ENCODE measurements around the gene PCDHGB7.
A peak's percentile ranks its signal among the peaks of the same experiment; 100 is the strongest.
"Not testable (repeated sequence)": the region's sequence is repeated elsewhere in the genome, so short reads cannot be mapped to it uniquely, and the experiment has no call there.

The PCDHGB7 gene

DNA sequence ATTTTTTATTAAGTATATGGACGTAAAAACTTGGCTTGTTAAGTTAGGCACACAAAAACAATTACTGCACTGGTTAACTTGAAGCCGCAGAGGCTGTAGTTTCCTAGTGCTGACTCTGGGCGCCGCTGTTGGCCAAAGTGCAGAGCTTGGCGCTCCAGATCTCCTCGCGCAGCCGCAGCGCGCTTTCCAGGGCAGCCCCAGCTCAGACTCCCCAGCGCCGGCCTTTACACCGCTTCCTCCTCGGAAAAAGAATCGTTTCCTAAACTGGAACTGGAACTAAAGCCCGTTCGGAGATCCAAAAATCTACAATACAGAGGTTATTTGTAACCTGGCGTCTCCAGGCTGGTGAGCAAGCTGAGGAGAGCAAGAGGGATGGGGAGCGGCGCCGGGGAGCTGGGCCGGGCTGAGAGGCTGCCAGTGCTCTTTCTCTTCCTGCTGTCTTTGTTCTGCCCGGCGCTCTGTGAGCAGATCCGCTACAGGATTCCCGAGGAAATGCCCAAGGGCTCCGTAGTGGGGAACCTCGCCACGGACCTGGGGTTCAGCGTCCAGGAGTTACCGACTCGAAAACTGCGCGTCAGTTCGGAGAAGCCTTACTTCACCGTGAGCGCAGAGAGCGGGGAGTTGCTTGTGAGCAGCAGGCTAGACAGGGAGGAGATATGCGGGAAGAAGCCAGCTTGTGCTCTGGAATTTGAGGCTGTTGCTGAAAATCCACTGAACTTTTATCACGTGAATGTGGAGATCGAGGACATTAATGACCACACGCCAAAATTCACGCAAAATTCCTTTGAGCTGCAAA lies 19.5 kb upstream of the PCDHGB7 start, which contains the start of gene PCDHGB5:
Gene PCDHGB5, plus strand, starts transcription at position 192 of the 796 bp plus-strand sequence. Its CDS starts 181 bp downstream, at position 373.
- DNase-seq (ENCODE audit: low spot score), result not testable (repeated sequence)

DNA sequence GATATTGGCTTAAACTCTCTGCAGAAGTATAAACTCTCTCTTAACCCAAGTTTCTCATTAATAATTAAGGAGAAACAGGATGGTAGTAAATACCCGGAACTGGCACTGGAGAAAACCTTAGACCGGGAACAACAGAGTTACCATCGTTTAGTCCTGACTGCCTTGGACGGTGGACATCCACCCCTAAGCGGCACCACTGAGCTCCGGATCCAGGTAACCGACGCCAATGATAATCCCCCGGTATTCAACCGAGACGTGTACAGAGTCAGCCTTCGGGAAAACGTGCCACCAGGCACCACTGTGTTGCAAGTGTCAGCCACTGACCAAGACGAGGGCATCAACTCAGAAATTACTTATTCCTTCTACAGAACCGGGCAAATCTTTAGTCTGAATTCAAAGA lies 18.9 kb upstream of the PCDHGB7 start:
- no peak for DNase-seq (ENCODE audit: low spot score)

DNA sequence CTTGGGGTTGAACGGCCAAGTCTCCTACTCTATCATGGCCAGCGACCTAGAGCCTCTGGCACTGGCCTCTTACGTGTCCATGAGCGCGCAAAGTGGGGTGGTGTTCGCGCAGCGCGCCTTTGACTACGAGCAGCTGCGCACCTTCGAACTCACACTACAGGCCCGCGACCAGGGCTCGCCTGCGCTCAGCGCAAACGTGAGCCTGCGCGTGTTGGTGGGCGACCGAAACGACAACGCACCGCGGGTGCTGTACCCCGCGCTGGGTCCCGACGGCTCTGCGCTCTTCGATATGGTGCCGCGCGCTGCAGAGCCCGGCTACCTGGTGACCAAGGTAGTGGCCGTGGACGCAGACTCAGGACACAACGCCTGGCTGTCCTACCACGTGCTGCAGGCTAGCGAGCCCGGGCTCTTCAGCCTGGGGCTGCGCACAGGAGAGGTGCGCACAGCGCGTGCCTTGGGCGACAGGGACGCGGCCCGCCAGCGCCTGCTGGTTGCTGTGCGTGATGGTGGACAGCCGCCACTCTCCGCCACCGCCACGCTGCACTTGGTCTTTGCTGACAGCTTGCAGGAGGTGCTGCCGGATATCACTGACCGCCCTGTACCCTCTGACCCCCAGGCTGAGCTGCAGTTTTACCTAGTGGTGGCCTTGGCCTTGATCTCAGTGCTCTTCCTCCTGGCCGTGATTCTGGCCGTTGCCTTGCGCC lies 17.8 kb upstream of the PCDHGB7 start:
- DNase-seq (ENCODE audit: low spot score), result no peak

DNA sequence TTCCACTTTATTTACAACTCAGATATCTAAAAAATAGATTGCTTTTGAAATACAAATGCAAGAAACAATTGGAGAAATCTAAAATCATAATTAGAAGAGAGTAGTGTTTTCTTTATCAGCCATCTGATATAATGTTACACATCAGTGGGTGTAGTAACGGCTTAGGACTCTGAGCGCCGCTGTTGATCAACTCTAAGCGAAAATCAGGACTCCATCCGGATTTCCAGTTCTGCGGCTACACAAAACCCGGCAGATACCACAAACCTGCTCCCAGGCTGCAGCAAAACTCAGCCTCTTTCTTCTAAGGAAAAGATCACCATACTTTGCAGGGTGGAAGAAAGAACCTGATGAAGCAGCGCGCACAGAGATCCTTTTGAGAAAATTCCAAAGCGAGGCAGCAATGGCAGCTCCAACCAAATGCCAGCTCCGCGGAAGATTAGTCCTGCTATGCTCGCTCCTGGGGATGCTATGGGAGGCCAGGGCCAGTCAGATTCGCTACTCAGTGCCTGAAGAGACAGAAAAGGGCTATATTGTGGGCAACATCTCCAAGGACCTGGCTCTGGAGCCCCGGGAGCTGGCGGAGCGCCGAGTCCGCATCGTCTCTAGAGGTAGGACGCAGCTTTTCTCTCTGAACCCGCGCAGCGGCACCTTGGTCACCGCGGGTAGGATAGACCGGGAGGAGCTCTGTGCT lies 14.8 kb upstream of the PCDHGB7 start, which contains the start of gene PCDHGA9:
Gene PCDHGA9, plus strand, starts transcription at position 226 of the 691 bp plus-strand sequence. Its CDS starts 175 bp downstream, at position 401.
- no peak for DNase-seq (ENCODE audit: low spot score)

DNA sequence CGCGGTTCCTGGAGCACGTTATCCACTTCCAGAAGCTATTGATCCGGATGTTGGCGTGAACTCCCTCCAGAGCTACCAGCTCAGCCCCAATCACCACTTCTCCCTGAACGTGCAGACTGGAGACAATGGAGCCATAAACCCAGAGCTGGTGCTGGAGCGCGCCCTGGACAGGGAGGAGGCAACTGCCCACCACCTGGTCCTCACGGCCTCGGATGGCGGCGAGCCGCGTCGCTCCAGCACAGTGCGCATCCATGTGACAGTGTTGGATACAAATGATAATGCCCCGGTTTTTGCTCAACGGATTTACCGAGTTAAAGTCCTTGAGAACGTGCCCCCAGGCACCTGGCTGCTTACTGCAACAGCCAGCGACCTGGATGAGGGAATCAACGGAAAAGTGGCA lies 14.1 kb upstream of the PCDHGB7 start:
- DNase-seq (ENCODE audit: low spot score), result no peak

DNA sequence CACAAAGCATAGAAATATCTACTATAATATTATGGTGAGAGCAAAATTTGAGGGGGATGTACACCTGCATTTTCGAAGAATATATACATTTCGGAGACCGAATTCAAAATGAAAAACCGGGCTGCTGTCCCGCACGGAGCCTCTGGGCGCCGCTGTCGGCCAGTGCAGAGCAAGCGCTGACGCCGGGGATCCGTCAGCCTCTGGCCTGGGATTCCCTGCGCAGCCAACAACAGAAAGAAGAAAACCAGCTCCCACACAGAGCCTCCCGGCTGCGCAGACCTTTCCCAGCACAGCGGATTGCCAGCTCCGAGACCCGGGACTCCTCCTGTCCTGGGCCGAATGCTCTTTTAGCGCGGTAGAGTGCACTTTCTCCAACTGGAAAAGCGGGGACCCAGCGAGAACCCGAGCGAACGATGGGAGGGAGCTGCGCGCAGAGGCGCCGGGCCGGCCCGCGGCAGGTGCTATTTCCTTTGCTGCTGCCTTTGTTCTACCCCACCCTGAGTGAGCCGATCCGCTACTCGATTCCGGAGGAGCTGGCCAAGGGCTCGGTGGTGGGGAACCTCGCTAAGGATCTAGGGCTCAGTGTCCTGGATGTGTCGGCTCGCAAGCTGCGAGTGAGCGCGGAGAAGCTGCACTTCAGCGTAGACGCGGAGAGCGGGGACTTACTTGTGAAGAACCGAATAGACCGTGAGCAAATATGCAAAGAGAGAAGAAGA lies 9.5 kb upstream of the PCDHGB7 start, which contains the start of gene PCDHGB6:
Gene PCDHGB6, plus strand, starts transcription at position 232 of the 716 bp plus-strand sequence. Its CDS starts 182 bp downstream, at position 414.
- not testable (repeated sequence) for DNase-seq (ENCODE audit: low spot score)

DNA sequence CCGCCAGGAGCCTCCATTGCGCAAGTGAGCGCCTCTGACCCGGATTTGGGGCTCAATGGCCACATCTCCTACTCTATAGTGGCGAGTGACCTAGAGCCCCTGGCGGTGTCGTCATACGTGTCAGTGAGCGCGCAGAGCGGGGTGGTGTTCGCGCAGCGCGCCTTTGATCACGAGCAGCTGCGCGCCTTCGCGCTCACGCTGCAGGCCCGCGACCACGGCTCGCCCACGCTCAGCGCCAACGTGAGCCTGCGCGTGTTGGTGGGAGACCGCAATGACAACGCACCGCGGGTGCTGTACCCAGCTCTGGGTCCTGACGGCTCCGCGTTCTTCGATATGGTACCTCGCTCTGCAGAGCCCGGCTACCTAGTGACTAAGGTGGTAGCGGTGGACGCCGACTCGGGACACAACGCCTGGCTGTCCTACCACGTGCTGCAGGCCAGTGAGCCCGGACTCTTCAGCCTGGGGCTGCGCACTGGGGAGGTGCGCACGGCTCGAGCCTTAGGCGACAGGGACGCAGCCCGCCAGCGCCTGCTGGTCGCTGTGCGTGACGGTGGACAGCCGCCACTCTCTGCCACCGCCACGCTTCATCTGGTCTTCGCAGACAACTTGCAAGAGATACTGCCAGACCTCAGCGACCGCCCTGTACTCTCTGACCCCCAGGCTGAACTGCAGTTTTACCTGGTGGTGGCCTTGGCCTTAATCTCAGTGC lies 7.7 kb upstream of the PCDHGB7 start:
- no peak for DNase-seq (ENCODE audit: low spot score)

DNA sequence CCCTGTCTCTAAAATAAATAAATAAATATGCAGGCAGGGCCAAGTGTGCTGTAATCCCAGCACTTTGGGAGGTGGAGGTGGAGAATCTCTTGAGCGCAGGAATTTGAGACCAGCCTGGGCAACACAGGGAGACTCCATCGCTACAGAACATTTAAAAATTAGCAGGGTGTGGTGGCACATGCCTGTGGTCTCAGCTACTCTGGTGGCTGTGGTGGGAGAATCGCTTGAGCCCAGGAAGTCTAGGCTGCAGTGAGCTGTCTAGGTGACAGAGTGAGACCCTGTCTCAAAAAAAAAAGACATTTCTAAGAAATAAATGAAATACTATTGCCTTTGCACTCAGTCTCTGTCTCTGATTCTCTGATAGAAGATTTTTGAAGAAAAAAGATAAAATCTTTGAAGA lies 5.9 kb upstream of the PCDHGB7 start:
- no peak for DNase-seq (ENCODE audit: low spot score)

DNA sequence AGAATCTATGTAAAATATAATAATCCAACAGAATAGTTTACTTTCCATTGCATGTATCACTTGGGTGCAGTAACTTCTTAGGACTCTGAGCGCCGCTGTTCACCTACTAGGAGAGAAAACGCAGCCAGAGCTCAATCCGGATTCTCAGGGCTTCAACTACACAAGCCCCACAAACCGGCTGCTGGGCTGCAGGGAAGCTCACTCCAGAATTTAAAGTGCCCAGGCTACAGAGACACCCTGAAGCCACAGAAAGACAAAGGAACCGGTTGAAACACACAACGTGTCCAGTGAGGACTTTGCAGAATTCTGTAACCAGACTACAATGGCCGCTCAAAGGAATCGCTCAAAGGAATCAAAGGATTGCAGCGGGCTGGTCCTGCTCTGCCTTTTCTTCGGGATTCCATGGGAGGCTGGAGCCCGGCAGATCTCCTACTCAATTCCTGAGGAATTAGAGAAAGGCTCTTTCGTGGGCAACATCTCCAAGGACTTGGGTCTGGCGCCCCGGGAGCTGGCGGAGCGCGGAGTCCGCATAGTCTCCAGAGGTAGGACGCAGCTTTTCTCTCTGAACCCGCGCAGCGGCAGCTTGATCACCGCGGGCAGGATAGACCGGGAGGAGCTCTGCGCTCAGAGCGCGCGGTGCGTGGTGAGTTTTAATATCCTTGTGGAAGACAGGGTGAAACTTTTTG lies 4.5 kb upstream of the PCDHGB7 start, which contains the start of gene PCDHGA10:
Gene PCDHGA10, plus strand, starts transcription at position 134 of the 686 bp plus-strand sequence. Its CDS starts 189 bp downstream, at position 323.
- DNase-seq (ENCODE audit: low spot score), result peak; percentile 9

DNA sequence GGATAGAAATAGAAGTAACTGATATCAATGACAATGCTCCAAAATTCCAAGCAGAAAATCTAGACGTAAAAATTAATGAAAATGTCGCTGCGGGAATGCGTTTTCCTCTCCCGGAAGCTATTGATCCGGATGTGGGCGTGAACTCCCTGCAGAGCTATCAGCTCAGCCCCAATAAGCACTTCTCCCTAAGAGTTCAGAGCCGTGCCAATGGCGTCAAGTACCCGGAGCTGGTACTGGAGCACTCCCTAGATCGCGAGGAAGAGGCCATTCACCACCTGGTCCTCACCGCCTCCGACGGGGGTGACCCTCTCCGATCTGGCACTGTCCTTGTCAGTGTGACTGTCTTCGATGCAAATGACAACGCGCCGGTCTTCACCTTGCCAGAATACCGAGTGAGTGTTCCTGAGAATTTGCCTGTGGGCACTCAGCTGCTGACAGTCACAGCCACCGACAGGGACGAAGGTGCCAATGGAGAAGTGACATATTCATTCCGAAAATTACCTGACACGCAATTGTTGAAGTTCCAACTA lies 3.9 kb upstream of the PCDHGB7 start:
- DNase-seq (ENCODE audit: low spot score), result no peak

DNA sequence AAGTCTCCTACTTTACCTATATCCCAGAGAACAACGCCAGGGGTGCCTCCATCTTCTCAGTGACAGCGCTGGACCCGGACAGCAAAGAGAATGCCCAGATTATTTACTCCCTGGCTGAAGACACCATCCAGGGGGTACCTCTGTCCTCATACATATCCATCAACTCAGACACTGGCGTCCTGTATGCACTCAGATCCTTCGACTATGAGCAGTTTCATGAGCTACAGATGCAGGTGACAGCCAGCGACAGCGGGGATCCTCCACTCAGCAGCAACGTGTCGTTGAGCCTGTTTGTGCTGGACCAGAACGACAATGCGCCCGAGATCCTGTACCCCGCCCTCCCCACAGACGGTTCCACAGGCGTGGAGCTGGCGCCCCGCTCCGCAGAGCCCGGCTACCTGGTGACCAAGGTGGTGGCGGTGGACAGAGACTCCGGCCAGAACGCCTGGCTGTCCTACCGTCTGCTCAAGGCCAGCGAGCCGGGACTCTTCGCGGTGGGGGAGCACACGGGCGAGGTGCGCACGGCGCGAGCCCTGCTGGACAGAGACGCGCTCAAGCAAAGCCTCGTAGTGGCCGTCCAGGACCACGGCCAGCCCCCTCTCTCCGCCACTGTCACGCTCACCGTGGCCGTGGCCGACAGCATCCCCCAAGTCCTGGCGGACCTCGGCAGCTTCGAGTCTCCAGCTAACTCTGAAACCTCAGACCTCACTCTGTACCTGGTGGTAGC lies 2.8 kb upstream of the PCDHGB7 start:
- DNase-seq (ENCODE audit: low spot score), result not testable (repeated sequence)

DNA sequence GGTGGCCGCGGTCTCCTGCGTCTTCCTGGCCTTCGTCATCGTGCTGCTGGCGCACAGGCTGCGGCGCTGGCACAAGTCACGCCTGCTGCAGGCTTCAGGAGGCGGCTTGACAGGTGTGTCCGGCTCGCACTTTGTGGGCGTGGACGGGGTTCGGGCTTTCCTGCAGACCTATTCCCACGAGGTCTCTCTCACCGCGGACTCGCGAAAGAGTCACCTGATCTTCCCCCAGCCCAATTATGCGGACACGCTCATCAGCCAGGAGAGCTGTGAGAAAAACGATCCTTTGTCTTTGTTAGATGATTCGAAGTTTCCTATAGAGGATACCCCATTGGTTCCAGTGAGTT lies 2.2 kb upstream of the PCDHGB7 start:
- DNase-seq (ENCODE audit: low spot score), result not testable (repeated sequence)

DNA sequence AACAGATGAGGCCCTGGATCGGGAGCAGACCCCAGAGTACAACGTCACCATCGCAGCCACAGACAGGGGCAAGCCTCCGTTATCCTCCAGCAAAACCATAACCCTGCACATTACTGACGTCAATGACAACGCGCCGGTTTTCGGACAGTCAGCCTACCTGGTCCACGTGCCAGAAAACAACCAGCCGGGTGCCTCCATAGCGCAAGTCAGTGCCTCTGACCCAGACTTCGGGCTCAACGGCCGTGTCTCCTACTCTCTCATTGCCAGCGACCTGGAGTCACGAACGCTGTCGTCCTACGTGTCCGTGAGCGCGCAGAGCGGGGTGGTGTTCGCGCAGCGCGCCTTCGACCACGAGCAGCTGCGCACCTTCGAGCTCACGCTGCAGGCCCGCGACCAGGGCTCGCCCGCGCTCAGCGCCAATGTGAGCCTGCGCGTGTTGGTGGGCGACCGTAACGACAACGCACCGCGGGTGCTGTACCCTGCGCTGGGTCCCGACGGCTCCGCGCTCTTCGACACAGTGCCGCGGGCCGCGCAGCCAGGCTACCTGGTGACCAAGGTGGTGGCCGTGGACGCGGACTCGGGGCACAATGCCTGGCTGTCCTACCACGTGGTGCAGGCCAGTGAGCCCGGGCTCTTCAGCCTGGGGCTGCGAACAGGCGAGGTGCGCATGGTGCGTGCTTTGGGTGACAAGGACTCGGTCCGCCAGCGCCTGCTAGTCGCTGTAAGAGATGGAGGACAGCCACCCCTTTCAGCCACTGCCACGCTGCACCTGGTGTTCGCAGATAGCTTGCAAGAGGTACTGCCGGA lies 1.8 kb downstream of the PCDHGB7 start:
- DNase-seq (ENCODE audit: low spot score), result no peak

DNA sequence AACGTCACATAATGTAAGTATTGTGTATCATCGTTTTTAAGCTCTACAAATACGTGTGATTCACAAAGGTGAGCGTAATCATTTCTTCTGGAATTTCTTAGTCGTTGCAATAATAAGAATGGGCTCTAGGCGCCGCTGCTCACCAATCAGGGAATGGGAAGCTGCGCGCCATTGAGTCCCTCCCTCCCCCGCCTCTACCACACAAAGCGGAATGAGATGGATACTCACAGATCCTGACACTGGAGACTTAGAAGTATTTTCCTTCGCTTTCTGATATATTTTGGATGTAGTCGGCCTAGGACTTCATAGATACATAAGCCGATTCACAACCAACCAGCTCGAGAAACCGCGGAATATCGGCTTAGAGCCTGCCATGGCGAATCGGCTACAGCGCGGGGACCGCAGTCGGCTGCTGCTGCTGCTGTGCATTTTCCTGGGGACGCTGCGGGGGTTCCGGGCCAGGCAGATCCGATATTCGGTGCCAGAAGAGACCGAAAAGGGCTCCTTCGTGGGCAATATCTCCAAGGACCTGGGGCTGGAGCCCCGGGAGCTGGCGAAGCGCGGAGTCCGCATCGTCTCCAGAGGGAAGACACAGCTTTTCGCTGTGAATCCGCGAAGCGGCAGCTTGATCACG lies 3.5 kb downstream of the PCDHGB7 start, which contains the start of gene PCDHGA11:
Gene PCDHGA11, plus strand, starts transcription at position 197 of the 634 bp plus-strand sequence. Its CDS starts 177 bp downstream, at position 374.
- DNase-seq (ENCODE audit: low spot score), result peak; percentile 49

DNA sequence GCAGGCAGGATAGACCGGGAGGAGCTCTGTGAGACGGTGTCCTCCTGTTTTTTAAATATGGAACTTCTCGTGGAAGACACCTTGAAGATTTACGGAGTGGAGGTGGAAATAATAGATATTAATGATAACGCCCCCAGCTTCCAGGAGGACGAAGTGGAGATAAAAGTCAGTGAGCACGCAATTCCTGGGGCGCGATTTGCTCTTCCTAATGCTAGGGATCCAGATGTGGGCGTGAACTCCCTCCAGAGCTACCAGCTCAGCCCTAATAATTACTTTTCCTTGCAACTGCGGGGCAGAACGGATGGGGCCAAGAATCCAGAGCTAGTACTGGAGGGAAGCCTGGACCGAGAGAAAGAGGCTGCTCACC lies 4.0 kb downstream of the PCDHGB7 start:
- DNase-seq (ENCODE audit: low spot score), result no peak

DNA sequence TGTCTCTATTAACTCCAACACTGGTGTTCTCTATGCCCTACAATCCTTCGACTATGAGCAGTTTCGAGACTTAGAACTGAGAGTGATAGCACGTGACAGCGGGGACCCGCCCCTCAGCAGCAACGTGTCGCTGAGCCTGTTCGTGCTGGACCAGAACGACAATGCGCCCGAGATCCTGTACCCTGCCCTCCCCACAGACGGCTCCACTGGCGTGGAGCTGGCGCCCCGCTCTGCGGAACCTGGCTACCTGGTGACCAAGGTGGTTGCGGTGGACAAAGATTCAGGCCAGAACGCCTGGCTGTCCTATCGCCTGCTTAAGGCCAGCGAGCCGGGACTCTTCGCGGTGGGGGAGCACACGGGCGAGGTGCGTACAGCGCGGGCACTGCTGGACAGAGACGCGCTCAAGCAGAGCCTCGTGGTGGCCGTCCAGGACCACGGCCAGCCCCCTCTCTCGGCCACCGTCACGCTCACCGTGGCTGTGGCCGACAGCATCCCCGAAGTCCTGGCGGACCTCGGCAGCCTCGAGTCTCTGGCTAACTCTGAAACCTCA lies 5.3 kb downstream of the PCDHGB7 start:
- no peak for DNase-seq (ENCODE audit: low spot score)

DNA sequence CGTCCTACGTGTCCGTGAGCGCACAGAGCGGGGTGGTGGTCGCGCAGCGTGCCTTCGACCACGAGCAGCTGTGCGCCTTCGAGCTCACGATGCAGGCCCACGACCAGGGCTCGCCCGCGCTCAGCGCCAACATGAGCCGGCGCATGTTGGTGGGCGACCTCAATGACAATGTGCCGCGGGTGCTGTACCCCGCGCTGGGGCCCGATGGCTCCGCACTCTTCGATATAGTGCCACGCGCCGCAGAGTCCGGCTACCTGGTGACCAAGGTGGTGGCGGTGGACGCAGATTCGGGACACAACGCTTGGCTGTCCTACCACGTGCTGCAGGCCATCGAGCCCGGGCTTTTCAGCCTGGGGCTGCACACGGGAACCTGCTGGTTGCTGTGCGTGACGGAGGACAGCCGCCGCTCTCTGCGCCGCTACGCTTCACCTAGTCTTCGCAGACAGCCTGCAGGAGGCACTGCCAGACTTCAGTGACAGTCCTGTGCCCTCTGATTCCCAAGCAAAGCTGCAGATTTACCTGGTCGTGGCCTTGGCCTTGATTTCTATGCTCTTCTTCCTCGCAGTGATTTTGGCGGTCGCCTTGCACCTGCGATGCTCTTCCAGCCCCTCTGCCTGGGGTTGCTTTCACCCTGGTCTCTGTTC lies 10.4 kb downstream of the PCDHGB7 start:
- DNase-seq (ENCODE audit: low spot score), result no peak

All from hematopoietic multipotent progenitor cell treated with erythropoietin and hydrocortisone succinate and interleukin-3 and kit ligand, for 15 days (in vitro differentiated cells).